GM18505 (cell line): ENCODE results near the gene NPFF.
"Not testable (repeated sequence)": the region's sequence is repeated elsewhere in the genome, so short reads cannot be mapped to it uniquely, and the experiment has no call there.

Experiments
- ATAC-seq: cut with Tn5 transposase; IDR thresholded peaks from one replicate; pipeline ENCODE4 v1.9.1; 2021; ENCODE audit not compliant: unreplicated experiment
- POLR2A ChIP-seq: IDR thresholded peaks from 4 replicates; pipeline ENCODE4 v1.6.1; 2011; ENCODE audit warnings: borderline replicate concordance; ENCODE audit not compliant: insufficient read depth, insufficient read length; ENCODE audit errors: extremely low read depth

NPFF gene

GRCh38 chr12:53483225-53483978 lies 23.9 kb downstream of the NPFF start:
- peak; percentile 49 for TF ChIP-seq POLR2A

GRCh38 chr12:53482626-53483168 lies 24.6 kb downstream of the NPFF start:
- ATAC-seq = no peak
- TF ChIP-seq POLR2A = peak; percentile 42

More at GRCh38 chr12:53483225-53483978, 23.9 kb downstream of the NPFF start:
- ATAC-seq = no peak

GRCh38 chr12:53481939-53482586 lies 25.2 kb downstream of the NPFF start:
- TF ChIP-seq POLR2A = no peak
- ATAC-seq = no peak

GRCh38 chr12:53481458-53481857 lies 25.8 kb downstream of the NPFF start:
- not testable (repeated sequence) for ATAC-seq

GRCh38 chr12:53480491-53481442 lies 26.5 kb downstream of the NPFF start:
- TF ChIP-seq POLR2A = no peak
- no peak for ATAC-seq

GRCh38 chr12:53479331-53479730 lies 28.0 kb downstream of the NPFF start:
- no peak for TF ChIP-seq POLR2A

GRCh38 chr12:53478865-53479264 lies 28.4 kb downstream of the NPFF start:
- TF ChIP-seq POLR2A = no peak
- ATAC-seq = no peak

More at GRCh38 chr12:53479331-53479730, 28.0 kb downstream of the NPFF start:
- ATAC-seq = no peak

GRCh38 chr12:53476769-53477209 lies 30.5 kb downstream of the NPFF start:
- no peak for TF ChIP-seq POLR2A
- no peak for ATAC-seq

- ATAC-seq = no peak
- TF ChIP-seq POLR2A = no peak
These were observed 32.5 kb downstream of the NPFF start for GRCh38 chr12:53474819-53475218.

- ATAC-seq = no peak
- TF ChIP-seq POLR2A = no peak
These were observed 33.2 kb downstream of the NPFF start for GRCh38 chr12:53474077-53474476.

GRCh38 chr12:53472056-53472582 lies 35.2 kb downstream of the NPFF start:
- TF ChIP-seq POLR2A = no peak
- no peak for ATAC-seq

GRCh38 chr12:53468282-53468681 lies 39.0 kb downstream of the NPFF start:
- no peak for ATAC-seq
- TF ChIP-seq POLR2A = no peak

GRCh38 chr12:53467880-53468279 lies 39.4 kb downstream of the NPFF start:
- no peak for ATAC-seq
- no peak for TF ChIP-seq POLR2A
